Pancreas (tissue), 10 donors: ENCODE results near the gene SPRR2D. TPM values are rescaled to one million over a fixed set of nuclear protein-coding genes. Genes with fewer than 3 reads are reported as not detected.

Experiments
- ATAC-seq, 4 donors: fragments of 200-7000 bp; cut with Tn5 transposase; one replicate each; pipeline versions ENCODE4 v1.8.0 to v1.9.1; 2020; ENCODE audit warnings: mild to moderate bottlenecking in 4 of 4, moderate library complexity in 4 of 4
- DNase-seq, 6 donors: peaks; one replicate each; pipeline ENCODE4 v3.0.0-alpha.2; 2020
- FAIRE-seq: peaks from 2 replicates; lab custom pipeline; 2012; peaks lifted over from hg19 to GRCh38; lab: Jason Lieb, UNC
- H3K27ac ChIP-seq, 4 donors: fragments of 200-600 bp; sonication (generic); 1 replicate in 3 of 4; 2 replicates in 1 of 4; pipeline versions ENCODE4 v1.5.0 to v1.8.0; 2020
- H3K27me3 ChIP-seq, 4 donors: fragments of 200-600 bp; one replicate each; pipeline ENCODE4 v1.8.0; 2021
- H3K36me3 ChIP-seq, 3 donors: fragments of 200-600 bp; sonication (generic) in 1 of 3; one replicate each; pipeline versions ENCODE4 v1.5.0 to v1.8.0; 2020 to 2021
- H3K4me1 ChIP-seq, 3 donors: fragments of 200-600 bp; one replicate each; pipeline ENCODE4 v1.8.0; 2021
- H3K4me3 ChIP-seq, 4 donors: fragments of 200-600 bp; sonication (generic) in 2 of 4; one replicate each; pipeline versions ENCODE4 v1.5.0 to v1.8.0; 2020 to 2021
- H3K9me3 ChIP-seq, 4 donors: fragments of 200-600 bp; one replicate each; pipeline ENCODE4 v1.8.0; 2021
- CTCF ChIP-seq, 4 donors: fragments of 200-600 bp; sonication (generic) in 3 of 4; IDR thresholded peaks; one replicate each; pipeline versions ENCODE4 v1.5.0 to v1.8.0; 2021; ENCODE audit warnings: antibody characterized with exemption in 4 of 4
- WGBS, 2 donors: extraction: QIAGEN DNeasy Blood & Tissue Kit; methylation state at CpG; one replicate each; pipeline ENCODE4 v1.1.7; 2013; 5-methylcytosine and 5-hydroxymethylcytosine counted together
- intact Hi-C, 3 donors: fragments of 100-400 bp; cut with DNase I; formaldehyde crosslinking; loops; one replicate each; pipeline versions ENCODE4 v1.11.1 to v1.14.2; 2022
- polyA plus RNA-seq, 2 donors: library from polyadenylated mRNA; stranded (reverse); fragments of 200-250 nt; gene quantifications; one replicate each; pipeline ENCODE4 v1.2.3, GENCODE V29; 2013
- total RNA-seq, 6 donors: library from RNA; stranded (reverse); fragmentation: NEBNext Ultra II Directional in 4 of 6; extraction: Animal tissue kit (Norgen Biotek cat#: 25700) in 4 of 6; gene quantifications; one replicate each; pipeline versions ENCODE4 v1.2.1 to v1.2.4, GENCODE V29; 2021 to 2023
- donor health status: healthy with polysubstance abuse.
- donor health status: DM: no; HTN: no; CAD: no; lungs with moderate emphysema.
- donor health status: DM: no; HTN: no; CAD: no.
- donor health status: control.
- donor health status: control.
- donor health status: Bipolar disorder and iron deficiency.
- donor health status: DM: yes; HTN: yes; CAD: no.
- donor health status: DM: no; HTN: no; CAD: no.
- donor health status: DM: no; HTN: no; CAD: no.
- donor health status: DM: yes; HTN: yes; CAD: no.

The SPRR2D gene
- total and polyA plus RNA-seq, 8 donors, result 0.53 TPM; not detected in 7

GRCh38 chr1:153049211-153049610 is 8.3 kb upstream of the SPRR2D start:
- intact Hi-C loops, result loop anchor here in 1 of 3 donors (10.0 kb wide), 1 partner anchor 46 kb away; the partner anchor contains the start of gene SPRR2E
- no peak overlapping the region for H3K27ac ChIP-seq
- no peak for FAIRE-seq
- no peaks in the 10 kb centered on the region for H3K36me3 ChIP-seq
- ATAC-seq, result no peak
- DNase-seq, result peak in 1 of 6 donors; percentile 29
- no peak overlapping the region for H3K4me3 ChIP-seq
- H3K27me3 ChIP-seq, result no peaks in the 10 kb centered on the region
- no peaks in the 10 kb centered on the region for H3K4me1 ChIP-seq
- 55 to 69% methylated on average over 2 of the region's 2 CpGs for WGBS, 2 donors
- no peak for TF ChIP-seq CTCF (IDR thresholded peaks at IDR 0.05)
- no peaks in the 10 kb centered on the region for H3K9me3 ChIP-seq

- Histone ChIP-seq H3K4me3 (no peak overlapping the region), H3K36me3 (no peaks in the 10 kb centered on the region), H3K27me3 (peaks cover 0 to 3% (median 0%) of the 10 kb centered on the region in 4 donors), H3K9me3 (no peaks in the 10 kb centered on the region), H3K27ac (no peak overlapping the region), H3K4me1 (no peaks in the 10 kb centered on the region)
- TF ChIP-seq CTCF (IDR thresholded peaks at IDR 0.05), result no peak
- intact Hi-C loops, result no loop called here
- DNase-seq (no peak), FAIRE-seq (no peak), ATAC-seq (no peak)
- WGBS, 2 donors, result 43 to 52% methylated on average over 1 of the region's 1 CpG
Measured at GRCh38 chr1:153035211-153035610, 5.7 kb downstream of the SPRR2D start.

GRCh38 chr1:153032677-153033308 is 8.1 kb downstream of the SPRR2D start:
- H3K27ac ChIP-seq, result no peak overlapping the region
- no peak overlapping the region for H3K4me3 ChIP-seq
- FAIRE-seq (no peak), ATAC-seq (peak in 2 of 4 donors; percentile 56 to 77), DNase-seq (no peak)
- intact Hi-C loops, result no loop called here
- no peaks in the 10 kb centered on the region for H3K9me3 ChIP-seq
- WGBS, 2 donors, result 32 to 47% methylated on average over 3 of the region's 3 CpGs
- no peaks in the 10 kb centered on the region for H3K36me3 ChIP-seq
- H3K4me1 ChIP-seq, result no peaks in the 10 kb centered on the region
- no peaks in the 10 kb centered on the region for H3K27me3 ChIP-seq
- no peak for TF ChIP-seq CTCF (IDR thresholded peaks at IDR 0.05)

GRCh38 chr1:153032073-153032472 is 8.8 kb downstream of the SPRR2D start:
- intact Hi-C loops, result no loop called here
- no peaks in the 10 kb centered on the region for H3K36me3 ChIP-seq
- H3K9me3 ChIP-seq, result no peaks in the 10 kb centered on the region
- FAIRE-seq (no peak), DNase-seq (no peak), ATAC-seq (no peak)
- no peaks in the 10 kb centered on the region for H3K27me3 ChIP-seq
- no peak overlapping the region for H3K27ac ChIP-seq
- no peak for TF ChIP-seq CTCF (IDR thresholded peaks at IDR 0.05)
- H3K4me1 ChIP-seq, result no peaks in the 10 kb centered on the region
- no peak overlapping the region for H3K4me3 ChIP-seq

GRCh38 chr1:153030895-153031294 is 10.0 kb downstream of the SPRR2D start, which contains the start of gene SPRR1B:
Gene SPRR1B (plus strand): TSS chr1:153031203. CDS start chr1:153032346, 1,143 bp downstream.
- TF ChIP-seq CTCF (IDR thresholded peaks at IDR 0.05), result no peak
- ATAC-seq (no peak), FAIRE-seq (no peak), DNase-seq (no peak)
- no peaks in the 10 kb centered on the region for H3K36me3 ChIP-seq
- no peak within 1 kb of the TSS for H3K4me3 ChIP-seq
- no peaks in the 10 kb centered on the region for H3K9me3 ChIP-seq
- no peaks in the 10 kb centered on the region for H3K27me3 ChIP-seq
- H3K4me1 ChIP-seq, result no peaks in the 10 kb centered on the region
- H3K27ac ChIP-seq, result no peak within 1 kb of the TSS
- intact Hi-C loops, result no loop called here
